GM19397 (cell line): ENCODE results near the gene CYP1B1.
"Not testable (repeated sequence)": the region's sequence is repeated elsewhere in the genome, so short reads cannot be mapped to it uniquely, and the experiment has no call there.

Experiments
- ATAC-seq: cut with Tn5 transposase; IDR thresholded peaks from one replicate; pipeline ENCODE4 v1.9.1; 2021; ENCODE audit warnings: mild to moderate bottlenecking, moderate library complexity; ENCODE audit not compliant: unreplicated experiment

The CYP1B1 gene

GRCh38 chr2:38075507-38076151, at the start of gene CYP1B1:
Gene CYP1B1, minus strand, starts transcription at chr2:38076151. Its CDS starts 763 bp downstream, at chr2:38075388.
- ATAC-seq = no peak

- ATAC-seq = no peak
Observed at GRCh38 chr2:38125007-38125406, 49.1 kb upstream of the CYP1B1 start.

GRCh38 chr2:38123911-38124310, 48.0 kb upstream of the CYP1B1 start:
- ATAC-seq = no peak

DNA sequence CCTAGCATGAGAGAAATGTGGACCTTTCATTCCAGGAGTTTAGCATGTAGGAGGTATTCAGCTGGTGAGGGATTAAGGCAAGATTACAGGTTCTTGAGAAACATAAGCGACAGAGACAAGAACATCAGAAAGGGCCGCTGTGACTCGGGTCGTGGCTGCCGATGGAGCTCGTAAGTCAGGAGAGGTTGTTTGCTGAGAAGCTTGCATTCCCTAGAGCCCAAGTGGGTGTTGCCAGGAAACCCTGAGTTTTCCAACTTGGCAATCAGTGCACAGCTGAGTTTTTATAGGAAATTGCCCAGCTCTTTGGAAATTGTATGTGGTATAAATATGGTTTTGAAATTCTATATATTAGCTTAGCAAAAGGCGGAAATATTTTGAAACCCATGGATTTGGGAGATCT, 46.4 kb upstream of the CYP1B1 start:
- no peak for ATAC-seq

- no peak for ATAC-seq
Observed at GRCh38 chr2:38121481-38121880, 45.5 kb upstream of the CYP1B1 start.

DNA sequence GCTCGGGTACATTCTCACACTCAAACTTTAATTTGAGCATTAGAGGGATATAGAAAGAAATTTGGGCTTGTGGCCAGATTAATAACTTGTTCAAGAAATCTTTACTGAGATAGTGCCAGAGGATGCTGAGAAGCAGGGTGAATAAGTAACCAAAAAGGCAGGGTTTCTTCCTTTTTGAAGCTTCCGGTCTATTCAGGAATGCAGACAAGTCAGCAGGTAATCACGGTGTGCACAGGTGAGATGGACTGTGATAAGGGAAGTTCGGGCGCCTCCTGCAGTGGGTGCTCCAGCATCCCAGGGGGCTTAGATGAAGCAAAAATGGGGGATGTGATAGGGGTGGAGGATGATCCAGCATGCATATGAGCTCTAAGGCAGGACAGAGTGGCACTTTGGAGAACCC, 44.9 kb upstream of the CYP1B1 start:
- no peak for ATAC-seq

GRCh38 chr2:38120264-38120592, 44.3 kb upstream of the CYP1B1 start:
- no peak for ATAC-seq

DNA sequence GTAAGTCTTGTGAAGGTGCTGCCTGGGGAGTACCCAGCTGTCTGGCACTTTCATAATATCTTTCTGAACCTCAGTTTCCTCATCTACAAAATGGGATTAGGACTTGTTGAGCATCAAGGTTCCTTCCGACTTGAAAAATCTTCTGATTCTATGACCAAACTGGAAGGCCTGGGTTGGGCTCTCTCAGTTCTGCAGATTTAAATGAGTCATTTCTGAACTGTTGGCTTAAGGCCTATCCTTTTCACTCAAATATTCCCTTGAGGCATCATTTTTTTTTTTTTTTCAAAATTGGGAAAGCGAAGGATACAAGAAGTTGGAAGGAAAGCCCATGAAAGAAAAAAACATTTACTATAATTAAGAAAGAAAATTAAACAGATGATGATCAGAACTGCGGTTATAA, 40.8 kb upstream of the CYP1B1 start:
- ATAC-seq = no peak

DNA sequence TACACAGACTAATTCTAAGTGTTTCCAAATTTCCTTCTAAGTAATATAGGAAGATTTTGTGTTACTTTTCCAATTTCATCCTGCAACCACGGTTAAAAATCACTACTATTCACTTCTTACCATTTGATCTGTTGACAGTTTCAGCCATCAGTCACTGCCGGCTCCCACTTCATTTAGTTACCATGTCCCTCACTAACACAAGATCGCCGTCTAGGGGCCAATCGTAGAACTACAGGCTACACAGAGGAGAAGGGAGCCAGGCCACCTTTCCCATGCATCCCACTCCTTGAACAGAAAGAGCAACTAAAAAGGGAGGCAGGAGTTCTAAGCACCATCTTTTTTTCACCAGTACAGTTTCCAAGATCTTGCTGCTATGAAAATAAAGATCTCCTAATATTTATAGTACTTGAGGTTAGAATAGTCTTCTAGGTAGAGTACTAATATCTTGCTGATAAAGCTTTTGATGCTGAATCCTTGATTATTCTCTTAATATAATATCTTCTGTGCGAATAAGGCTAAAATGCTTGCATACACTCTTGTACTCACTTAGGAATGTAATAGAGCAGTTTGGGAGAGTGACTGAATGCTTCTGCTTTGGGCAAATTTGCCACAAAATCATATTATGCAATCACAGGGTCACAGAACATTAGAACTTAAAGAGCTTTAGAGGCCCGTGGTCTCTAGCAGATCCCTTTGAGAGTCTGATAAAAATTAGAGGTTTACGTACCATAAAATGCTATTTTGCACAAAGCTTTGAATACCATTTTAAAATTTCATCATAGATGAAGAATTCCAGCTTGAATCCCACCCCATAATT, 39.5 kb upstream of the CYP1B1 start:
- no peak for ATAC-seq

DNA sequence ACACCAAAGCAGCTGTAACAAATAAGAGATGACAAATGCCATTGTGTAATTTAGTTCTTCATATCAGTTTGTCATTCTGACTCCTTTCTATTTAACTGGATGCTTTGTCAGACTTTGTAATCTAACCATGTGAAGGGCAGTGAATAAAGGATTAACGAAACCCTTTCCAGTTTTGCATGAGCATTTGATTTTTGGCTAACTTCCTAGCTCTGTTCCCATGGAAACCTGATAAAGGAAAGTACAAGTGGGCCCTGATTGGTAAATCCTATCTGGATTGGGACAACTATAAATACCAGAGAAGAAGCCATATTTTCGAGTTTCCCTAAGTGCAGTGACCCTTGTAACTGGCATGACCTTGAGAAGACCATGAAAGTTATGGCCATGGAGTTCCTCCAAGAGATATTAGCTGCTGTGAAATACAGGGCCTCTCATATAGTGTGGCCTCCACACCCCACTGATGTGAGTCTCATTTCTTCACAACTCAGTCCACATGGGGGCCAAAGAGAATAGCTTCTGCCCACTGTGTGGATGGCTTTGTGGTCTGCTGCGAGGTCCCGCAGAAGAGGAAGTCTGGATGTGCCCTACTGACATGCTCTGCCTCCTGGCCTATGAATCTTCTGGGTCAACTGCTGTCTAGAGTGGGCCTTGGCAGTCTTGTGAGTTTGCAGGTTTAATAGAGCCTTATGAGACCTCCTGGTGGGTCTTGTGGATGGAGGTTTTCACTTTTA, 38.2 kb upstream of the CYP1B1 start:
- no peak for ATAC-seq

DNA sequence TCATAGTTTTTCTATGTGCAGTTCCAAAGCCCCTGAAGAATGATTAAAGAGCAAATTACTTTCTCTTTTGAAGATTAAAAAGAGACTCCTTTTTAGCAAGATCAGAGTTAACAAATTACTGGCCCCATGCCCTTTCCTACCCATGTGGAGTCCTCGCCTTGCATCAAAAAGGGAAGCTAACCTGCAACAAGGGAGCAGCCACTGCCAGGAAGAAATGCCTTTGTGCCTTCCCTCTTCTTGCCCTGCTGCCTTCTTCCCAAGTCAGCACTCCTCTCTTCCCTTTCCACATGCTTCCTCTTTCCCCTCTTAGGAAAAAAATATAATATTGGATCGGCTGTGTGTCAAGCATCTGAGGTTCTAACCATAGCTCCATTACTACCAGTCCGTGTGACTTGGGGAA, 37.1 kb upstream of the CYP1B1 start:
- no peak for ATAC-seq

GRCh38 chr2:38111350-38111749, 35.4 kb upstream of the CYP1B1 start:
- ATAC-seq = not testable (repeated sequence)

- no peak for ATAC-seq
Observed at GRCh38 chr2:38109732-38110181, 33.8 kb upstream of the CYP1B1 start.

DNA sequence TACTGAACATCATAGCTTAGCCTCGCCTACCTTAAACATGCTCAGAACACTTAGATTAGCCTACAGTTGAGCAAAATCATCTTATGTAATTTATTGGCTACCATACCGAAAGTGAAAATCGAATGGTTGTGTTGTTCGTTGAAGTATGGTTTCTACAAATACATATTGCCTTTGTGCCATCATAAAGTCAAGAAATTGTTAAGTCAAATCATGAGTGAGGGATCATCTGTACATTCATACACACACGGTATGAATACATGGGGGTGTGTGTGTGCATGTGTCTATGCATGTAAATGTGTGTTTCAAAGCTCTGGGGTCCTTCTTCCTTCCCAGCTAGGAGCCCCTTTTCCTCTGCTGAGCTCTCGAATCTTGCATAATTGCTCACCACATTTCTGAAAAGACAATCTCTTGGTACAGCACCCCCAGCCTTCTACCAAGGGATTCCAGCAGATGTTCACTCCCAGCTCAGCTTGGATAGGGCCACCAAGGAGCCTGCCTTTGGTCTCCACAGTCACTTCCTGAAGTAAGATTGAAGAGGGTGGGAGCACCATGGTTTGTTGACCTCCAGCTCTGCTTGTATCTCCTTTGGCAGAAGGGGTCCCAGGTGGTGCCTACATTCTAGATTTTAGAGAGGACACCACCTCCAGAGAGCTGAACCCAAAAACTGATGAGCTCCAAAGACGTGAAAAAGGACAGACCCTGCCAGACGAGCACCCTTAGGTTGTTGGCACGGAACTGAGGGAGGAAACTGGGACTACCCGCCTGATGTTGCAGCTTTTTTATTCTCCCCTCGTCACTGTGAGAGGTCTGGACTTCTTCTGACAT, 33.2 kb upstream of the CYP1B1 start:
- no peak for ATAC-seq

DNA sequence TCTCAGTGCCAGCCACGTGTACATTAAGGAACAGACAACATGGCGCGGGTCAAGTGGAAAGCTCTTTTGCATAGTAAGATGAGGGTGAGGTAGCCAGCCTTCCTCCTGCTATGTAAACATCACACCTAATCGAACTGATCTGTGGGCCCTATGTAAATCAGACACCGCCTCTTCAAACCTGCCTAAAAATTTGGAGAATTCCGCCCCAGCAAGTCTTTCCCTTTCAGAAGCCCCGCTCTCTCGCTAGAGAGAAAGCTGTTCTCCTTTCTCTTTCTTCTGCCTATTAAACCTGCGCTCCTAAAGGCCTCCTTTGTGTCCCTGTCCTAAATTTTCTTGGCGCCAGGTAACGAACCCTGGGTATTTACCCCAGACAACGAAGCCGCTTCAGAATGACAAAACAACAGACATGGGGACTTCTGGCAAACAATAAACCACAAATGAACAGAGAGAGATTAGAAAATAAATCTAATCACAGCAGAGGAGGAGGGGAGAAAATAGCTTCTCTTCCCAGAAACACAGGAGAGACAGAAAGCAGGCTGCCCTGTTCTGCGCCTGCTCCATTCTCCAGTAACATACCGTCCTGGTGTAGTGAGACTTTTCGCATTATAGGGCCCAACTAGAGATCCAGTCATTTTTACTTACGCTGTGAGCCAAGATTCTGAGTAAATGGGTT, 31.9 kb upstream of the CYP1B1 start:
- no peak for ATAC-seq

- ATAC-seq = no peak
Observed at GRCh38 chr2:38106405-38107094, 30.6 kb upstream of the CYP1B1 start.

- no peak for ATAC-seq
Observed at GRCh38 chr2:38105922-38106321, 30.0 kb upstream of the CYP1B1 start.

- no peak for ATAC-seq
Observed at GRCh38 chr2:38104598-38104997, 28.6 kb upstream of the CYP1B1 start.

GRCh38 chr2:38100328-38100727, 24.4 kb upstream of the CYP1B1 start:
- ATAC-seq = no peak
